Endothelial cell (in vitro differentiated cells): ENCODE results near the gene CSN3. TPM values are rescaled to one million over a fixed set of nuclear protein-coding genes. Genes with fewer than 3 reads are reported as not detected.

Source experiments
- DNase-seq: peaks from one replicate; pipeline ENCODE4 v3.0.0; 2021; ENCODE audit warnings: low spot score
- H3K27ac Mint-ChIP-seq: one replicate; pipeline ENCODE4 v1.8.0; 2021; ENCODE audit warnings: mixed read lengths, inconsistent platforms; ENCODE audit not compliant: unreplicated experiment
- H3K27me3 Mint-ChIP-seq: one replicate; pipeline ENCODE4 v1.8.0; 2021; ENCODE audit warnings: mild to moderate bottlenecking, moderate library complexity, mixed read lengths, inconsistent platforms; ENCODE audit not compliant: unreplicated experiment
- H3K36me3 Mint-ChIP-seq: one replicate; pipeline ENCODE4 v1.8.0; 2021; ENCODE audit warnings: mild to moderate bottlenecking, low read depth, mixed read lengths, inconsistent platforms; ENCODE audit not compliant: unreplicated experiment
- H3K4me1 Mint-ChIP-seq: one replicate; pipeline ENCODE4 v1.8.0; 2021; ENCODE audit warnings: mild to moderate bottlenecking, mixed read lengths, inconsistent platforms; ENCODE audit not compliant: unreplicated experiment
- H3K4me3 Mint-ChIP-seq: one replicate; pipeline ENCODE4 v1.8.0; 2021; ENCODE audit warnings: mild to moderate bottlenecking, mixed read lengths, inconsistent platforms; ENCODE audit not compliant: unreplicated experiment
- H3K9me3 Mint-ChIP-seq: one replicate; pipeline ENCODE4 v1.8.0; 2021; ENCODE audit warnings: mixed read lengths, inconsistent platforms; ENCODE audit not compliant: unreplicated experiment
- CTCF ChIP-seq: fragments of 200-600 bp; sonication (generic); IDR thresholded peaks from one replicate; pipeline ENCODE4 v1.5.0; 2021; ENCODE audit warnings: antibody characterized with exemption; ENCODE audit not compliant: unreplicated experiment
- total RNA-seq: library from RNA; stranded (reverse); fragmentation: NEBNext Ultra II Directional; extraction: Animal tissue kit (Norgen Biotek cat#: 25700); gene quantifications from one replicate; pipeline ENCODE4 v1.2.1, GENCODE V29; 2021; ENCODE audit not compliant: unreplicated experiment

Gene CSN3
- total RNA-seq, 1 donor from 2014 or later, result not detected

- peaks cover 2% of the 10 kb centered on the region for H3K27me3 Mint-ChIP-seq
- no peak for TF ChIP-seq CTCF
- H3K9me3 Mint-ChIP-seq, result no peaks in the 10 kb centered on the region
- DNase-seq, result no peak
- H3K27ac Mint-ChIP-seq, result no peak overlapping the region
- H3K36me3 Mint-ChIP-seq, result no peaks in the 10 kb centered on the region
- H3K4me3 Mint-ChIP-seq, result no peak overlapping the region
- no peaks in the 10 kb centered on the region for H3K4me1 Mint-ChIP-seq
Measured at GRCh38 chr4:70269674-70270073, 27.3 kb downstream of the CSN3 start.

GRCh38 chr4:70277121-70277520 lies 34.7 kb downstream of the CSN3 start:
- no peak overlapping the region for H3K27ac Mint-ChIP-seq
- no peak overlapping the region for H3K4me3 Mint-ChIP-seq
- no peak for TF ChIP-seq CTCF
- H3K36me3 Mint-ChIP-seq, result no peaks in the 10 kb centered on the region
- H3K9me3 Mint-ChIP-seq, result no peaks in the 10 kb centered on the region
- H3K27me3 Mint-ChIP-seq, result no peaks in the 10 kb centered on the region
- no peak for DNase-seq
- H3K4me1 Mint-ChIP-seq, result no peaks in the 10 kb centered on the region

- no peak overlapping the region for H3K27ac Mint-ChIP-seq
- H3K27me3 Mint-ChIP-seq, result peaks cover 2% of the 10 kb centered on the region
- DNase-seq, result no peak
- H3K36me3 Mint-ChIP-seq, result no peaks in the 10 kb centered on the region
- no peaks in the 10 kb centered on the region for H3K9me3 Mint-ChIP-seq
- no peaks in the 10 kb centered on the region for H3K4me1 Mint-ChIP-seq
- no peak overlapping the region for H3K4me3 Mint-ChIP-seq
- no peak for TF ChIP-seq CTCF
Measured at GRCh38 chr4:70280567-70280966, 38.2 kb downstream of the CSN3 start.

- Mint-ChIP-seq H3K4me3 (no peak overlapping the region), H3K9me3 (no peaks in the 10 kb centered on the region), H3K4me1 (no peaks in the 10 kb centered on the region), H3K36me3 (no peaks in the 10 kb centered on the region), H3K27ac (no peak overlapping the region), H3K27me3 (peaks cover 3% of the 10 kb centered on the region)
- DNase-seq, result no peak
- no peak for TF ChIP-seq CTCF
Measured at GRCh38 chr4:70288651-70289050, 46.3 kb downstream of the CSN3 start.

GRCh38 chr4:70291341-70291740 lies 48.9 kb downstream of the CSN3 start:
- no peak overlapping the region for H3K4me3 Mint-ChIP-seq
- no peak overlapping the region for H3K27ac Mint-ChIP-seq
- no peaks in the 10 kb centered on the region for H3K27me3 Mint-ChIP-seq
- no peaks in the 10 kb centered on the region for H3K9me3 Mint-ChIP-seq
- no peak for TF ChIP-seq CTCF
- no peaks in the 10 kb centered on the region for H3K4me1 Mint-ChIP-seq
- DNase-seq, result no peak
- H3K36me3 Mint-ChIP-seq, result no peaks in the 10 kb centered on the region
